Liver (tissue), 3 donors: ENCODE results near the gene CHRD.

ENCODE experiments used
- GABPA ChIP-seq, 2 donors: IDR thresholded peaks in 1 of 2; conservative IDR thresholded peaks in 1 of 2; 2 replicates each; pipeline ENCODE4 v1.6.1; 2016; ENCODE audit warnings: antibody characterized with exemption in 2 of 2, mild to moderate bottlenecking in 1 of 2, moderate library complexity in 1 of 2
- RAD21 ChIP-seq, 2 donors: IDR thresholded peaks; 2 replicates each; pipeline ENCODE4 v1.6.1; 2016; ENCODE audit warnings: antibody characterized with exemption in 2 of 2, mild to moderate bottlenecking in 2 of 2
- TF ChIP-seq, protein P1 (sequence below): fragments of 150-350 bp; IDR thresholded peaks from 2 replicates; pipeline ENCODE4 v1.5.1; 2017; ENCODE audit warnings: improper control_type of control experiment, low read depth, low read length; ENCODE audit not compliant: missing input control
- TF ChIP-seq, protein P2 (sequence below): IDR thresholded peaks from 2 replicates; pipeline ENCODE4 v1.6.1; 2016; ENCODE audit warnings: antibody characterized with exemption, mild to moderate bottlenecking
- donor health status: healthy.
- donor health status: healthy.

DNA sequence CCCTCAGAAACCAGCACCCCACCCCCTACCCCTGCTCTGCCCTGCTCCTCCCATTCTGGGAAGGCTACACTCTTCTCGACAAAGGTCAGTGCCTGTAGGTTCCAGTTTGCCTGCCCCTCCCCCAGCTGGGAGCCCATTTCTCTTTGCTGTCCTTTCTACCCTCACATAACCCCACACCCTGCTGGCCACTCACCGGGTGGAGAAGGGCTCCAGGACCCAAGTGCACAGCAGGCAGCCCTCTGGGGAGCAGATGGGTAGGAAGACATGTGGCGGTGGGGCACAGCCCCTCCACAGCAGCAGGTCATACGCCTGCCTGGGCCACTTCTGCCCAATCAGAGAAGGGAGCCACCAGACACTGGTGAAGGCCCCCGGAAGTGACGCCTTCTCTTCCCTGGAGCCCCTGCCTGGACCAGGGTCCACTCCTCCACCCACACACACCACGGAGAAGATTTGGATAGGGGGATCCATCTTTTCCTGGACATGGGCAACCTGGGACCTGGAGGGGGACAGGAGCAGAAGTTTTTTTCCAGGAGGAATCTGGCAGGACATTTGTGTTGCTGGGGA lies 1.9 kb upstream of the CHRD start, which contains the start of gene THPO:
- TF ChIP-seq, protein P1, sequence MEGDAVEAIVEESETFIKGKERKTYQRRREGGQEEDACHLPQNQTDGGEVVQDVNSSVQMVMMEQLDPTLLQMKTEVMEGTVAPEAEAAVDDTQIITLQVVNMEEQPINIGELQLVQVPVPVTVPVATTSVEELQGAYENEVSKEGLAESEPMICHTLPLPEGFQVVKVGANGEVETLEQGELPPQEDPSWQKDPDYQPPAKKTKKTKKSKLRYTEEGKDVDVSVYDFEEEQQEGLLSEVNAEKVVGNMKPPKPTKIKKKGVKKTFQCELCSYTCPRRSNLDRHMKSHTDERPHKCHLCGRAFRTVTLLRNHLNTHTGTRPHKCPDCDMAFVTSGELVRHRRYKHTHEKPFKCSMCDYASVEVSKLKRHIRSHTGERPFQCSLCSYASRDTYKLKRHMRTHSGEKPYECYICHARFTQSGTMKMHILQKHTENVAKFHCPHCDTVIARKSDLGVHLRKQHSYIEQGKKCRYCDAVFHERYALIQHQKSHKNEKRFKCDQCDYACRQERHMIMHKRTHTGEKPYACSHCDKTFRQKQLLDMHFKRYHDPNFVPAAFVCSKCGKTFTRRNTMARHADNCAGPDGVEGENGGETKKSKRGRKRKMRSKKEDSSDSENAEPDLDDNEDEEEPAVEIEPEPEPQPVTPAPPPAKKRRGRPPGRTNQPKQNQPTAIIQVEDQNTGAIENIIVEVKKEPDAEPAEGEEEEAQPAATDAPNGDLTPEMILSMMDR: no peak
- TF ChIP-seq GABPA (IDR thresholded peaks at IDR 0.05 in 1 of 2, conservative IDR thresholded peaks at IDR 0.05 in 1 of 2): peak; percentile 73 to 92
- peak; percentile 26 for TF ChIP-seq RAD21 (IDR thresholded peaks at IDR 0.05)
- TF ChIP-seq, protein P2, sequence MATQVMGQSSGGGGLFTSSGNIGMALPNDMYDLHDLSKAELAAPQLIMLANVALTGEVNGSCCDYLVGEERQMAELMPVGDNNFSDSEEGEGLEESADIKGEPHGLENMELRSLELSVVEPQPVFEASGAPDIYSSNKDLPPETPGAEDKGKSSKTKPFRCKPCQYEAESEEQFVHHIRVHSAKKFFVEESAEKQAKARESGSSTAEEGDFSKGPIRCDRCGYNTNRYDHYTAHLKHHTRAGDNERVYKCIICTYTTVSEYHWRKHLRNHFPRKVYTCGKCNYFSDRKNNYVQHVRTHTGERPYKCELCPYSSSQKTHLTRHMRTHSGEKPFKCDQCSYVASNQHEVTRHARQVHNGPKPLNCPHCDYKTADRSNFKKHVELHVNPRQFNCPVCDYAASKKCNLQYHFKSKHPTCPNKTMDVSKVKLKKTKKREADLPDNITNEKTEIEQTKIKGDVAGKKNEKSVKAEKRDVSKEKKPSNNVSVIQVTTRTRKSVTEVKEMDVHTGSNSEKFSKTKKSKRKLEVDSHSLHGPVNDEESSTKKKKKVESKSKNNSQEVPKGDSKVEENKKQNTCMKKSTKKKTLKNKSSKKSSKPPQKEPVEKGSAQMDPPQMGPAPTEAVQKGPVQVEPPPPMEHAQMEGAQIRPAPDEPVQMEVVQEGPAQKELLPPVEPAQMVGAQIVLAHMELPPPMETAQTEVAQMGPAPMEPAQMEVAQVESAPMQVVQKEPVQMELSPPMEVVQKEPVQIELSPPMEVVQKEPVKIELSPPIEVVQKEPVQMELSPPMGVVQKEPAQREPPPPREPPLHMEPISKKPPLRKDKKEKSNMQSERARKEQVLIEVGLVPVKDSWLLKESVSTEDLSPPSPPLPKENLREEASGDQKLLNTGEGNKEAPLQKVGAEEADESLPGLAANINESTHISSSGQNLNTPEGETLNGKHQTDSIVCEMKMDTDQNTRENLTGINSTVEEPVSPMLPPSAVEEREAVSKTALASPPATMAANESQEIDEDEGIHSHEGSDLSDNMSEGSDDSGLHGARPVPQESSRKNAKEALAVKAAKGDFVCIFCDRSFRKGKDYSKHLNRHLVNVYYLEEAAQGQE: peak; percentile 88
